HG03135 (cell line): ENCODE measurements around the gene SPSB4.
A peak's percentile ranks its signal among the peaks of the same experiment; 100 is the strongest.

ENCODE experiments used
- ATAC-seq: cut with Tn5 transposase; IDR thresholded peaks from one replicate; pipeline ENCODE4 v1.9.1; 2021; ENCODE audit warnings: mild to moderate bottlenecking, moderate library complexity; ENCODE audit not compliant: unreplicated experiment

SPSB4 gene

DNA sequence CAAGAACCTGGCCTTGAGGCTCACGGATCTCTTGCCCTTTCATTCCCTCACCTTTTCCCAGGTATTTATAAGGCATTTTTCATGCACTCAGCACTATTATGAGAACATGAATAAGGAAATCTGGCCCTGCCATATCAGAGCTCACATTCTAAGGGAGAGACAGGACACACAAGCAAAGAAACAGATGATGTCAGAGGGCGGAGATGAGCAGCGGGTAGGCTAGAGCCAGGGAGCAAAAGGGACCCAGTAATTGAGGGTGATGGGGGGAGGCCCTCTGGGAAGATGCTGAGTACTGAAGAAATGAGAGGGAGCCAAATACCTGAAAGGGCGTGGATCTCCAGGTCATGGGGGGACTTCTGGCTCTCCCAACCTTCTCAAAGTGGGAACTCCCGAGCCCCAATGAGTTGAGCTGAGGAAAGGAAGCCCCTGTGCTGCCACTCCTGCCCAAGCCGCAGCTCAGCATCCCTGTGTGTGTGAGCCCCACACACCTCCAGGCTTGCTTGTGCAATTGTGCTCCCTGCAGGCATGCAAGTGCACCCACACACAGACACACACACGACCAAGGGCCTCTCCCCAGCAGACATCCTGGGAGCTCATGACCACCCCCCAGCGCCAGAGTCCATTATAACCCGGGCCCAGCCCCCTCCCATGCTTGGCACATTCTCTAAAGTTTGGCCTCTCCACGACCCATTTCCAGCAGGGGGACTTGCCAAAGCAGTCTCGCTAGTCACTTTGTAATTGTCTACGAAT is 99.1 kb downstream of the SPSB4 start:
- ATAC-seq, result no peak

GRCh38 chr3:141150931-141151330 is 99.8 kb downstream of the SPSB4 start:
- no peak for ATAC-seq

DNA sequence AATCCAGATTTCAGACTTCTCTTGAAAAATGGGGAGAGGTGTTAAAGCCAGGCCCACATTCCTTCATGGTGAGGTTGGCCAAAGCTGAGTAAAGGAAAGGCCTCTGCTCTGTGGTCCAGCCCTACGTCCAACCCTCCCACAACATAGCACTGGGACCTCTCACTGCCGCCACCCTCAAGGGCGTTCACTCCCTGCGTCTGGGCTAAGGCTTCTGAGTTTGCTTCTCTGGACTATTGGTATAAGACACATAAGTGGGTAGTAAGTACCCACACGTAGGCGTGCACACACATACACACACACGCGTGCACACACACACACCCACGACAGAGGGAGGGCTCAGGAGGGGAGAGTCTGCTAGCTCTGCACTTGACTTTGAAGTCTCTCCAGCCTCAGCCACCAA is 100.3 kb downstream of the SPSB4 start:
- no peak for ATAC-seq

GRCh38 chr3:141152130-141152529 is 101.0 kb downstream of the SPSB4 start:
- ATAC-seq, result no peak

DNA sequence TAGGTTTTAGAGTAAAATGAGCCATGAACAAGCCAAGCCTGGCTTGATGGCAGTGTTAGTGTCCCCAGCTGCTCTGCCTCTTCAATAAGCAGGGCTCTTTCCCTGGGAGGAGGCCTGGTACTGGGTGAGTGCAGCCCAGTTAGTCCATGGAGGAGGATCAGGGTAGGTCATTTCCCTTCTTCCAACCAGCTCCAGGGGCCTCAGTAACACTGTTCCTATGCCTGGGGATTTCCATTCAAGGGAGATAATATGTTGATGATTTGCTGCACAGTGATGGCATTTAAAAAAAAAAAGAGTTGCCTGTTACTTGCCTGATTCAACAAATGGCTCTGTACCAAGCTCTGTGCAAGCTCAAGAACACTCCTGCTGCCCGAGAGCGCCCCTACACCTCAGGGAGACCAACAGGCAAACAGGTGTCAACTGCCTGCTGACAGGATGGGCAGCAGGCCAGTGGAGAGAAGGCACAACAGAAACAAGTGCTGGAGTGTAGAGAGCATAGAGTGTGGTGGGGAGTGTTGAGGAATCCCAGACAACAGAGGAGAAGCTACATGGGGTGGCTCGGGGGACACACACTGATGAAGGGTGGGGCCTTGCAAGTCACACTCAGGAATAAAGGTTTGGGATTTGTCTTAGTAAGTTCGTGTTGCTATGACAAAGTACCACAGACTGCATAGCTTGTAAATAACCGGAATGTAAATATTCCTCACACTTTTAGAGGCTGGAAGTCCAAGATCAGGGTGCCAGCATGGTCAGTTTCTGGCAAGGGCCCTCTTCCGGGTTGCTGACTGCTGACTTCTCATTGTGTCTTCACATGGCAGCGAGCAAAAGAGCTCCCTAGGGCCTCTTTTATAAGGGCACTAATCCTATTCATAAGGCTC is 101.9 kb downstream of the SPSB4 start:
- no peak for ATAC-seq

GRCh38 chr3:141153679-141153966 is 102.5 kb downstream of the SPSB4 start:
- no peak for ATAC-seq

DNA sequence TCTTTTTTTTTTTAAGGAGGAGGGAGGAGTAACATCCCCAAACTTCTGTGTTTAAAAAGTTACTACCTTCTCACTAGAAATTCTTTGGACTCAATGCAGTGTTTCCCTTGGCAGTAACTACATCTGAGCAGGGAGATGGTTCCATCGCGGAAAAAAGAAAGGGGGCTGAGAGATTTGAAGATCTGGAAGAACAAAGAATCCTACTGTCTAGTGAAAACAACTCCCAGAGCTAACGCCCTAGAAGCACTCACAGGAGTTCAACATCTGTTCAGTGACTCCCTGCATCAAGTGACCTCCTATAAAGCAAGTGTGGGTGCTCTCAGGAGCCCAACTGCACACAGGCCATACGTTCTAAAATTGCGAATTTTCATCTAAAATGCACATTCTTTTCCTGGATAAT is 113.7 kb downstream of the SPSB4 start:
- no peak for ATAC-seq

DNA sequence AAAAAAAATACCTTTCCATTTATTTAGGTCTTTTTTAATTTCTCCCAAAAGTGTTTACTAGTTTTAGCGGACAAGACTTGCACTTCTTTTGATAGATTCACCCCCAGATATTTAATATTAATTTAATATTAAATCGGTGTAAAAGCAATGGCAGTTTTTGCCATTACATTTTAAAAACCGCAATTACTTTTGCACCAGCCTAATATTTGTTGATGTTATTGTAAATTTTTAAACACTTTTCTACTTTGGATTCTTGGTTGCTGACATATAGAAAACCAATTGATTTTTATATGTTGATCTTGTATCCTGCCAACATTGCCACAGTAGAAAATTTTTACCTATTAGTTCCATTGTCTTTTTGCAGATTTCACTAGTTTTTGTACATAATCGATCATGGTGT is 116.5 kb downstream of the SPSB4 start:
- no peak for ATAC-seq

DNA sequence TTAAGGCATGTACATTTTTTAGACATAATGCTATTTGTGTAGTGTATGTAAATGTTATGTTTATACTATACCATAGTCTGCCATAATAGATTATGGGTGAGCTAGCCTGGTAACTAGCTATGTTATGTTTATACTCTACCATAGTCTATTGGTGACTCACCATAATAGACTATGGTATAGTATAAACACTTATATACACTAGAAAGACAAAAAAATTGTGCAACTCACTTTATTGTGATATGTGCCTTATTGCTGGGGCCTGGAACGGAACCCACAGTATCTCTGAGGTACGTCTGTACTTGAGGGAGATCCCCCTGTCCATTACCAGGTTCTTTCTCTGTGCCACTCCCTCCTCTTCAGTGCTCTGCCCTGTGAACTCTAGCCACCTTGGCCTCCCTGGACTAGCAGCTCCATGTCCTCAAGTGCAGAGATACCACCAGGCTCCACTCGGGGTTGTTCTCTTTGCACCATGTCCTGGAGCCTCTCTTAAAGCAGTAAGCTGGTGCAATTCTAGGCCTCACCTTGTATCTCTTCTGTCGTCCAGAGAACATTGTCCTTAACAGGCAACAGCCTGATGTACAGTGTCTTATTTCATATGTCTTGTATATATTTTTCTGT is 119.6 kb downstream of the SPSB4 start:
- no peak for ATAC-seq

DNA sequence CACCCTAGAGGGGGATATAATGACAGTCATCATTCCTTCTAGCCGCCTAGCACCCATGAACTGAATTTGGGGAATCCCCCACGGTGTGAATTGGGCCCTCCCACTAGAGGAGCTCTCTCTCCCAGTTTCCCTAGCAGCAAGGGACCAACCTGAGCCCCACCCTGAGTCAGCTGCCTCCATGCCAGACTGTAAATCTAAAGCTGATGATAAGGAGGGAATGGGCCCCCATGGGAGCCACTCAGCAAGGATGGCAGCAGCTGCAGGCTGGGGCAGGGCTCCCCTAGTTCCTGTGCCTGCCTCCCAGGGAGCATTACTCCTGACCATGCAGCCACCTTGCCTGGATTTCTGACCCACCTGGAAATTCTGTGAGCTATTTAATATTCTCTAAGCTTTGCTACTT is 123.5 kb downstream of the SPSB4 start:
- no peak for ATAC-seq

DNA sequence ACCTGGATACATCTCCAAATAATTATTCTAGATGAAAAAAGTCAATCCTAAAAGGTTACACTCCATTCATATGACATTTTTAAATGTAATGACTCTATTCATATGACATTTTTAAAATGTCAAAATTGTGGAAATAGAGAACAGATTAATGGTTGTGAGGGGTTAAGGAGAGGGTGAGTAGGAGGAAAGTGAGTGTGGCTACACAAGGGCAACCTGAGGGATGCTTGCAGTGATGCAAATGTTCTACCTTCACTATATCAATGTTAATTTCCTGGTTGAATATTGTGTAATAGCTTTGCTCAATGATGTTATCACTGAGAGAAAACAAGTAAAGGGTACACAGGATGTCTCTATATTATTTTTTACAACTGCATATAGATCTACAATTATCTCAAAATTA is 125.6 kb downstream of the SPSB4 start:
- ATAC-seq, result no peak

DNA sequence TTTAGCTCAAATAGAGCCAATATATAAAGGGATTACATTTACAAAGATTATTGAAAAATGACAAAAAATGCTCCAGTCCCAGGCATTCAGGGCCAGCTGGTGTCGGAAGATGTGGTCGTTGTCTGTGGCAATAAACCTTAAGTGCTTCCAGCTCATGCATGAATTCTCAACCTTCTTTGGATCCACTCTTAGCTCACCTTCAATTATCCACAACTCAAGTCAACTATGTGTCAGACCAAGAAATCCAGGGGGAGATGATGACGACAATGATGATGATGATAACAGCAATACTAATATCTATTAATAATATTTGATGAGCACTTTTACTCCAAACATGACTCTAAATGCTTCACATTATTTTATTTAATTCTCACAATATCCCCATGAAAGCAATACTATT is 126.9 kb downstream of the SPSB4 start:
- ATAC-seq, result no peak

DNA sequence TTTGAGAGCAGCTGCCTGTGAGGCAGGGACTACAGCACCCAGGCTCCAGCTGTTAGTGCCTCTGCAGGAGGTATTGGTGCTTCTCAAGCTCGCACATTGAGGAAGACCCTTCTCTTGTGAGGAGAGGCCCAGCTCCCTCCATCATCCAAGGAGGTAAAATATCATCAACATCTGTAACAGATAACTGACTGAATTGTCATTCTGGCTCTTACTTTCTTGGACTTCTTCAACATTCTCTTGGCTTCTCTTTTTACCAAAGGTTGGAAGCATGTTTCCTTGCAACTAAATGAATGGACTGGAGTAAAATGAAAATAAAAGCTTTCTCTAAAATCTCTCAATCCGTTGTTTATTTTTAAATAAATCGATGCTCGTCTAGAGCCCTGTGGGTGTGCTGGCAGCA is 127.4 kb downstream of the SPSB4 start:
- ATAC-seq, result no peak

GRCh38 chr3:141179983-141180382 is 128.8 kb downstream of the SPSB4 start:
- ATAC-seq, result no peak

- ATAC-seq, result no peak
Measured at GRCh38 chr3:141181196-141181595, 130.0 kb downstream of the SPSB4 start.

DNA sequence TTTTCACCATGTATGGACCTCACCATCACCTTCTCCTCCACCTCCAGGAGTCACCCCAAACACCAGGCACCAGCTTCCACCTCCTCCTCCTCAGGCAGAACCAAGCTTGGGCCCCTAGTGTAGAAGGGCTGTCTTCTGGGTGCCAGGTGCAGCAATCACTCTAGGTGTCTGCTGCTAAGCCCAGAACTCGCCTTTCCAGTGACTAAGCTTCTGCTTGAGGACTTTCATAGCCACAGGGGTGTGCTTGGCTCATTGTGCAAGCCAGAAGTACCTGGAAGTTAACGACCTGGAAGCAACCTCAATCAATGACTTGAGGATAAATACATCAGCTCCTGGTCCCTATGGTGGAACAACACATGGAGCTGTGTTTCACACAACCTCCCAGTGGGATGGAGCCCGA is 130.7 kb downstream of the SPSB4 start:
- ATAC-seq, result no peak

DNA sequence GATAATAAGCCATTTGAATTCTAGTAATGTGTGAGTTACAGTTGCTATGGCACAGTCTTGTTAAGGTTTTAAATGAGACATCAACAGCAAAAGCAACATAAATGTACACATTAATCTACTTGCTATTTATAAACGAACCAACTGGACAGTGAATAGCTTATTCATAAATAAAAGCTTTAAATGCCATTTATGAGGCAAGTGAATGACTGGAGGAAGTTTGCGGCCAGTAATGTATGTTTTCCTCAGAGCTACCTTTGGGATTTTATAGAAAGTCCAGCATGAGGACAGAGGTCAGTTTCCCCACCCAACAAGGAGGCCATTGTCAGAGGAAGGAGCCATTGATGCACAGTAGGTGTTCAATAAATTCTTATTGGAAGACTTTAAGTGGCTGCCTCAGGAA is 132.5 kb downstream of the SPSB4 start:
- no peak for ATAC-seq

DNA sequence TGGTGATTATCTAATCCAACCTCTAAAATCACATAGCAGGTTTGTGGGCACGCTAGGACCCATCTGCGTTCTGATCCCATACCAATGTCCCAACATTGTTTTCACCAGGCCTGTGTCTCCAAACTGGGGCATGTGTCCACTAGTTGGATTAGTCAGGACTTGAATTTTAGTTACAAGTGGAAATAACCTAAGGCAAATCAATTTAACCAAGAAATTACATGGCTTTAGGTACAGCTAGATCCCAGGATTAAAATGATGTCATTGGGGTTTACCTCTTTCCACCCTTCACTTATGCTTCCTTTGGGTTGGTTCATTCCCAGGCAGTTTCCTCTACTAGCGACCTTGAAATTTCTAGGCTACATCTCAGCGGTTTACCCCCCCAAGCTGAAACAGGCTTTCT is 133.3 kb downstream of the SPSB4 start:
- no peak for ATAC-seq

GRCh38 chr3:141191097-141191749 is 140.1 kb downstream of the SPSB4 start:
- no peak for ATAC-seq

DNA sequence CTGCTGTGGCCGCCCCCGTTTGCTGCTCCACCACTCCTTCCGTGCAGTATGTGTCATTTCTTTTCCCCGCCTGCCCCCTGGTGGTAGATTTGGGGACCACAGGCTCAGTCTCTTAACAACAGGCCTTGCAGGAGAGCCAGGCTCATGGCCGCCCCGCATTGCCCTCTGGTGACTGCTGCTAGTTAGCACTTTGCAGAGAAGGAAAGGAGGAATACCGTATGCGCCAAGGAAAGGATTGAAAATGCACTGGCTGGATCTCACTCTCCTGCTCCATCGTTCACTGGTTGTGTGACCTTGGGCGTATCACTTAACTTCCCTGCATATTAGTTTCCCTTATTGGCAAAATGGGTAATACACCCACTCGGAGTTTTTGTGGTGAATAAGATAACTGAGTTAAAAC is 141.2 kb downstream of the SPSB4 start:
- ATAC-seq, result peak; percentile 100

DNA sequence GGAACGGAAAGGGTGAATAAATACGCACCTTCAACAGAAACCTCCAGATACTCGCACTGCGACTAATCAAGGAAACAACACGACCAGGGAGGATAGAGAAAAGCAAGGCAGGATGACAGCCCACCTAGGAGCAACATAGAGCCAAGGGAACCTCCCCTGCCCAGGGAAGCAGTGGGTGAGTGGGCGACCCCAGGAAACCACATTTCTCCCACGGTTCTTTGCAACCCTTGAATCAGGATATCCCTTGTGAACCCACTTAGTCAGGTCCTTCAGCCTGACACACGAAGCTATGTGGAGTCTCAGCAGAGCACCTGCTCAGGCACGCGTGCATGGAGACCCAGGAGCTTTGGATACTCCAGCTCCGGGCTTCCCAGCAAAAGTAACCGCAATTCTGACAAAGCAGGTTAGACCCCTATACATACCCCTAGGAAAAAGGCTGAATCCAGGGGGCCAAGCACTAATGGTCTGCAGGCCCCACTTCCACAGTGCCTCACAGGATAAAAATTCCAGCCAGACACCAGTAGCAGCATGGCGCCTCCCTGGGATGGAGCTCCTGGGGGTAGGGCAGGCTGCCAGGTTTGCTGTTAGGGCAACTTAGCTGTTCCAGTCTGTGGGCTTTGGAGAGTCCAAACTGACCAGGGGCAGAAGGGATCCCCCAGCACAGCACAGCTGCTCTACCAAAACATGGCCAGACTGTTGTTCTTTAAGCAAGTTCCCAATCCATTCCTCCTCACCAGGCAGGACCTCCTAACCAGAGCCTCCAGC is 142.1 kb downstream of the SPSB4 start:
- ATAC-seq, result no peak
